NB4 (cell line): ENCODE measurements around the gene GAST.
A peak's percentile ranks its signal among the peaks of the same experiment; 100 is the strongest.

ENCODE experiments used
- POLR2A ChIP-seq: IDR thresholded peaks from 2 replicates; pipeline ENCODE4 v1.6.1; 2011; ENCODE audit warnings: mild to moderate bottlenecking; ENCODE audit not compliant: insufficient read length; ENCODE audit errors: extremely low read depth
- TF ChIP-seq, protein P1 (sequence below): IDR thresholded peaks from one replicate; pipeline ENCODE4 v1.5.1; 2012; ENCODE audit warnings: low read depth, low read length

DNA sequence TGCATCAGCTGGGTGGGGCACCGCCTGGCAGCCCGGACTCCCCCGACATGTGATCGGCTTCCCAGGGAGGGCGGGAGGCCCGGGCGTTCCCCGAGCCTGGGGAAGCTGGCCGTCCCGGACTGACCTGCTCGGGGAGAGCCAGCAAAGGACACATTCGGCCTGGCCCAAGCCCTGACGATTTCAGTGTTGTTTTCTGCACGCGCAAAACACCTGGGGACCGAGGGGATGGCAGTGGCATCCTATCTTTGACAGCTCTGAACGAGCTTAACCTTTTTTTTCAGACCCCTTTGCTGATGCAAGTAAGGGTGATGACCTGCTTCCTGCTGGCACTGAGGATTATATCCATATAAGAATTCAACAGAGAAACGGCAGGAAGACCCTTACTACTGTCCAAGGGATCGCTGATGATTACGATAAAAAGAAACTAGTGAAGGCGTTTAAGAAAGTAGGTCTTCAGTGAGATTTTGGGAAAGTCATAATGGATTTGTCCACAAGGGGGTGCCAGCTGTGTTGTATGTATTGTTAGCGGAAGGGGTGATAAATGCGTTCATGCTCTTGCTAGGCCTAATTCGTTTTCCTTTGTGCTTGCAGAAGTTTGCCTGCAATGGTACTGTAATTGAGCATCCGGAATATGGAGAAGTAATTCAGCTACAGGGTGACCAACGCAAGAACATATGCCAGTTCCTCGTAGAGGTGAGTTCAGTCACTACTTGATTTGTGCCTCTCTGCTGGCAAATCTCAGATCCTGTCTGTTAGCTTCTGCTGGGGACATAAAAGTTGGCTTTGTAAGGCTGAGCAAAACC is 22.4 kb upstream of the GAST start:
- TF ChIP-seq, protein P1, sequence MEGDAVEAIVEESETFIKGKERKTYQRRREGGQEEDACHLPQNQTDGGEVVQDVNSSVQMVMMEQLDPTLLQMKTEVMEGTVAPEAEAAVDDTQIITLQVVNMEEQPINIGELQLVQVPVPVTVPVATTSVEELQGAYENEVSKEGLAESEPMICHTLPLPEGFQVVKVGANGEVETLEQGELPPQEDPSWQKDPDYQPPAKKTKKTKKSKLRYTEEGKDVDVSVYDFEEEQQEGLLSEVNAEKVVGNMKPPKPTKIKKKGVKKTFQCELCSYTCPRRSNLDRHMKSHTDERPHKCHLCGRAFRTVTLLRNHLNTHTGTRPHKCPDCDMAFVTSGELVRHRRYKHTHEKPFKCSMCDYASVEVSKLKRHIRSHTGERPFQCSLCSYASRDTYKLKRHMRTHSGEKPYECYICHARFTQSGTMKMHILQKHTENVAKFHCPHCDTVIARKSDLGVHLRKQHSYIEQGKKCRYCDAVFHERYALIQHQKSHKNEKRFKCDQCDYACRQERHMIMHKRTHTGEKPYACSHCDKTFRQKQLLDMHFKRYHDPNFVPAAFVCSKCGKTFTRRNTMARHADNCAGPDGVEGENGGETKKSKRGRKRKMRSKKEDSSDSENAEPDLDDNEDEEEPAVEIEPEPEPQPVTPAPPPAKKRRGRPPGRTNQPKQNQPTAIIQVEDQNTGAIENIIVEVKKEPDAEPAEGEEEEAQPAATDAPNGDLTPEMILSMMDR = peak; percentile 50
- no peak for TF ChIP-seq POLR2A
